Measurements from ENCODE around the gene HTR2C. TPM values are rescaled to one million over a fixed set of nuclear protein-coding genes. Genes with fewer than 3 reads are reported as not detected.

HTR2C gene
- total and polyA plus RNA-seq, 10 of the 15 experiments (the other 5 are each of a cell fraction or from before 2014, with no cell fraction given) = 0.03 TPM; not detected in 9

GRCh38 chrX:114582698-114583395 is 1.0 kb upstream of the HTR2C start (continued):
- TF ChIP-seq ZBTB33 (IDR thresholded peaks at IDR 0.05) (no peak), IRF3 (IDR thresholded peaks at IDR 0.05) (no peak), CREM (IDR thresholded peaks at IDR 0.05; ENCODE audit: low read depth) (no peak), FOS (IDR thresholded peaks at IDR 0.05; ENCODE audit: borderline replicate concordance, extremely low read depth, insufficient read length) (no peak), POLR2AphosphoS5 (IDR thresholded peaks at IDR 0.05; ENCODE audit: low read length) (no peak)

GRCh38 chrX:114584375-114584943 is 573 bp downstream of the HTR2C start:
- H3K4me2 ChIP-seq (ENCODE audit: control insufficient read depth, insufficient read depth) = no peak overlapping the region
- ChIA-PET SMC1A (ENCODE audit: uncharacterized antibody, unreplicated experiment) (no interaction called here), POLR2A (no interaction called here), CTCF (no interaction called here), RAD21 (ENCODE audit: unreplicated experiment) (no interaction called here)
- TF ChIP-seq FOS (IDR thresholded peaks at IDR 0.05; ENCODE audit: borderline replicate concordance, extremely low read depth, insufficient read length) (no peak), ATF7 (IDR thresholded peaks at IDR 0.05; ENCODE audit: low read depth) (no peak), TCF12 (IDR thresholded peaks at IDR 0.05; ENCODE audit: low read depth, low read length) (no peak), STAT1 (conservative IDR thresholded peaks at IDR 0.05) (no peak), CHD1 (IDR thresholded peaks at IDR 0.05; ENCODE audit: low read depth, low read length) (no peak), CBX5 (IDR thresholded peaks at IDR 0.05; ENCODE audit: low read depth) (no peak), IKZF2 (IDR thresholded peaks at IDR 0.05) (no peak), PKNOX1 (IDR thresholded peaks at IDR 0.05) (no peak), CHD2 (IDR thresholded peaks at IDR 0.05; ENCODE audit: borderline replicate concordance, low read depth, low read length) (no peak)
- H3K9ac ChIP-seq (ENCODE audit: control insufficient read depth, insufficient read depth, low read length) = no peak overlapping the region
- peaks cover 0 to 2% of the 10 kb centered on the region in 2 experiments; a peak in 3 of 4 replicates for H3K27me3 ChIP-seq (replicated peaks in 1 of 2; ENCODE audit: control insufficient read depth in 2 of 2, insufficient read depth in 2 of 2, low read length in 1 of 2)
- no peaks in the 10 kb centered on the region for H3K36me3 ChIP-seq (ENCODE audit: control insufficient read depth in 2 of 2, insufficient read depth in 2 of 2, low read length in 1 of 2)
- in situ Hi-C loops (cut with MboI) (no loop called here), intact Hi-C loops (cut with micrococcal nuclease; ENCODE audit: unreplicated experiment) (no loop called here)
- no peak for FAIRE-seq
- no peak overlapping the region for H3K4me3 ChIP-seq
- no peaks in the 10 kb centered on the region for H3K79me2 ChIP-seq (ENCODE audit: control insufficient read depth, insufficient read depth, low read length)
- WGBS (ENCODE audit: insufficient coverage, insufficient replicate concordance, low lambda C conversion rate, missing lambda C conversion rate) = 63% methylated on average over 26 of the region's 56 CpGs
- H3K4me1 ChIP-seq (ENCODE audit: control insufficient read depth, insufficient read depth, low read length) = no peaks in the 10 kb centered on the region
- no peaks in the 10 kb centered on the region; the same call in 2 of the 3 replicates for H3K9me3 ChIP-seq (replicated peaks; ENCODE audit: control insufficient read depth, insufficient read depth, low read length)
- ATAC-seq = no peak
- no peak overlapping the region for H3K27ac ChIP-seq (ENCODE audit: control insufficient read depth, insufficient read depth)
- no peak overlapping the region for H2AFZ ChIP-seq (ENCODE audit: control insufficient read depth, low read depth, low read length)
- no peak for DNase-seq (ENCODE audit: low read depth, low spot score)
- no peaks in the 10 kb centered on the region for H4K20me1 ChIP-seq (ENCODE audit: control insufficient read depth, insufficient read depth)
- no TSS peak for BruUV-seq (replicated peaks)

Measured in GM12878 (cell line).